Osteocyte (in vitro differentiated cells): ENCODE measurements around the gene RYR3. TPM values are rescaled to one million over a fixed set of nuclear protein-coding genes. Genes with fewer than 3 reads are reported as not detected.

Source experiments
- DNase-seq: peaks from one replicate; pipeline ENCODE4 v3.0.0; 2021; ENCODE audit warnings: mixed read lengths; ENCODE audit not compliant: unreplicated experiment; ENCODE audit errors: extremely low spot score
- H3K27ac Mint-ChIP-seq: one replicate; pipeline ENCODE4 v1.8.0; 2021; ENCODE audit warnings: mild to moderate bottlenecking, mixed read lengths; ENCODE audit not compliant: unreplicated experiment
- H3K27me3 Mint-ChIP-seq: one replicate; pipeline ENCODE4 v1.8.0; 2021; ENCODE audit warnings: mixed read lengths; ENCODE audit not compliant: unreplicated experiment
- H3K36me3 Mint-ChIP-seq: one replicate; pipeline ENCODE4 v1.8.0; 2021; ENCODE audit warnings: mixed read lengths; ENCODE audit not compliant: unreplicated experiment
- H3K4me1 Mint-ChIP-seq: one replicate; pipeline ENCODE4 v1.8.0; 2021; ENCODE audit warnings: mixed read lengths; ENCODE audit not compliant: unreplicated experiment
- H3K4me3 Mint-ChIP-seq: one replicate; pipeline ENCODE4 v1.8.0; 2021; ENCODE audit warnings: mild to moderate bottlenecking, moderate library complexity, mixed read lengths; ENCODE audit not compliant: unreplicated experiment
- H3K9me3 Mint-ChIP-seq: one replicate; pipeline ENCODE4 v1.8.0; 2021; ENCODE audit warnings: mixed read lengths; ENCODE audit not compliant: unreplicated experiment
- CTCF ChIP-seq: fragments of 200-600 bp; sonication (generic); IDR thresholded peaks from 2 replicates; pipeline ENCODE4 v1.5.0; 2021; ENCODE audit warnings: antibody characterized with exemption, mild to moderate bottlenecking, moderate library complexity
- total RNA-seq: library from RNA; stranded (reverse); gene quantifications from 2 replicates; pipeline ENCODE4 v1.2.1, GENCODE V29; 2021

The RYR3 gene
- total RNA-seq, 1 donor from 2014 or later, result not detected

- H3K9me3 Mint-ChIP-seq, result peaks cover 6% of the 10 kb centered on the region
- DNase-seq, result no peak
Observed at GRCh38 chr15:33279613-33280205, 31.1 kb upstream of the RYR3 start.

GRCh38 chr15:33282226-33283020, 28.3 kb upstream of the RYR3 start:
- H3K4me3 Mint-ChIP-seq, result no peak overlapping the region
- H3K27ac Mint-ChIP-seq, result no peak overlapping the region
- H3K27me3 Mint-ChIP-seq, result no peaks in the 10 kb centered on the region
- H3K36me3 Mint-ChIP-seq, result no peaks in the 10 kb centered on the region
- peaks cover 29% of the 10 kb centered on the region for H3K4me1 Mint-ChIP-seq
- TF ChIP-seq CTCF, result no peak
- DNase-seq, result no peak
- H3K9me3 Mint-ChIP-seq, result no peaks in the 10 kb centered on the region

More at GRCh38 chr15:33279613-33280205, 31.1 kb upstream of the RYR3 start:
- Mint-ChIP-seq H3K4me3 (no peak overlapping the region), H3K4me1 (peaks cover 30% of the 10 kb centered on the region), H3K36me3 (peaks cover 4% of the 10 kb centered on the region), H3K27ac (peak overlapping the region; percentile 83), H3K27me3 (no peaks in the 10 kb centered on the region)
- TF ChIP-seq CTCF, result no peak

- Mint-ChIP-seq H3K27me3 (no peaks in the 10 kb centered on the region), H3K36me3 (no peaks in the 10 kb centered on the region), H3K9me3 (no peaks in the 10 kb centered on the region), H3K4me3 (no peak overlapping the region), H3K4me1 (peaks cover 20% of the 10 kb centered on the region), H3K27ac (no peak overlapping the region)
- no peak for DNase-seq
- no peak for TF ChIP-seq CTCF
Observed at GRCh38 chr15:33283576-33283975, 27.2 kb upstream of the RYR3 start.

GRCh38 chr15:33284336-33284735, 26.4 kb upstream of the RYR3 start:
- no peak for DNase-seq

More at GRCh38 chr15:33284336-33284735, 26.4 kb upstream of the RYR3 start:
- H3K27me3 Mint-ChIP-seq, result no peaks in the 10 kb centered on the region
- TF ChIP-seq CTCF, result no peak
- H3K27ac Mint-ChIP-seq, result no peak overlapping the region
- H3K36me3 Mint-ChIP-seq, result no peaks in the 10 kb centered on the region
- H3K4me1 Mint-ChIP-seq, result peaks cover 12% of the 10 kb centered on the region
- no peaks in the 10 kb centered on the region for H3K9me3 Mint-ChIP-seq
- H3K4me3 Mint-ChIP-seq, result no peak overlapping the region
